ENCODE results near the gene PPP4R4. TPM values are rescaled to one million over a fixed set of nuclear protein-coding genes. Genes with fewer than 3 reads are reported as not detected.

The PPP4R4 gene
- total and polyA plus RNA-seq, 2 of the 4 experiments (the other 2 are of a cell fraction): 0.17 to 0.36 TPM

DNA sequence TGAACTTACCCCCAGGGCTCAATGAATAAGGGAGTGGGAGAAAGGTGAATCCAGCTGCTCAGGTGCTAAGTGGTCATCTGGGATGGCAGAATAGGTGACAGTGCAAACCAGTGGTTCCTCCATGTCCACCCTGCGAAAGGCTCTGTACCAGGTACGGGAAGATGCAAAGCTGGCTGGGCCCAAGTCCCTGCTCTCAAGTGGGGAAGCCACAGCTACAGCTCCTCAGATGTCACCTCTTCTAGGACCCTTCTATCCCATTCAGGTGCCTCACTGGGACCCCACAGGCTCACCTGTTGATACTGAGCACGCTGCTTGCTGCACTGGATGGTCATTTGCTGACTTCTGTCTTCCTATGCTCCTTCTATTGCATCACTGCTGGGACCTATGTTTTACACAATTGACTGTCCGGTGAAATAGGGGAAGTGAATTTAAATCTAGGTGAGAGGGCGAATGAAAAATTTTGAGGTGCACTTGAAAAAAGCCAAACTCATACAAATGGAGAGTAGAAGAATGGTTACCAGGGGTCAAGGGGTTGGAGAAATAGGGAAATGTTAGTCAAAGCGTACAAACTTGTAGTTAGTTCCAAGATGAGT lies 20.3 kb upstream of the PPP4R4 start:
- Histone ChIP-seq H3K4me1 (ENCODE audit: control insufficient read depth, insufficient read depth, low read length) (no peaks in the 10 kb centered on the region), H3K9ac (ENCODE audit: low read depth, low read length) (no peak overlapping the region), H3K4me3 (ENCODE audit: insufficient read depth, low read depth, low read length) (no peak overlapping the region), H2AFZ (replicated peaks; ENCODE audit: low read length, poor library complexity) (no peak overlapping the region), H4K20me1 (ENCODE audit: insufficient read depth, low read length) (no peaks in the 10 kb centered on the region), H3K4ac (ENCODE audit: low read depth, low read length) (no peak overlapping the region), H3K4me2 (ENCODE audit: low read depth, low read length) (no peak overlapping the region), H2BK5ac (ENCODE audit: low read depth, low read length, poor library complexity, severe bottlenecking) (no peak overlapping the region), H2BK15ac (ENCODE audit: low read depth, low read length) (no peak overlapping the region), H2AK9ac (replicated peaks; ENCODE audit: low read depth, low read length, poor library complexity) (no peak overlapping the region), H3K14ac (replicated peaks; ENCODE audit: low read depth, low read length) (no peak overlapping the region), H3K56ac (ENCODE audit: extremely low read depth, insufficient read depth, low read length) (no peak overlapping the region), H3K79me1 (ENCODE audit: low read depth in 1 of 2, low read length in 2 of 2) (no peaks in the 10 kb centered on the region), H3K27me3 (ENCODE audit: control insufficient read depth, insufficient read depth, low read length) (peaks cover 9% of the 10 kb centered on the region), H3K9me1 (ENCODE audit: insufficient read depth, low read length) (no peaks in the 10 kb centered on the region), H3K9me3 (ENCODE audit: control insufficient read depth, insufficient read depth, low read length) (no peaks in the 10 kb centered on the region), H2BK120ac (ENCODE audit: low read depth, low read length) (no peak overlapping the region), H3K23ac (ENCODE audit: low read depth, low read length) (no peak overlapping the region), H4K91ac (ENCODE audit: insufficient read depth, low read depth, low read length) (no peak overlapping the region), H3K36me3 (ENCODE audit: control insufficient read depth, insufficient read depth, low read length) (no peaks in the 10 kb centered on the region), H4K8ac (ENCODE audit: low read depth in 2 of 2, low read length in 2 of 2) (no peak overlapping the region), H4K5ac (ENCODE audit: low read depth, low read length) (no peak overlapping the region), H3K18ac (ENCODE audit: low read depth, low read length) (no peak overlapping the region), H2AK5ac (ENCODE audit: low read depth, low read length) (no peak overlapping the region), H3K27ac (ENCODE audit: insufficient read depth, low read length) (no peak overlapping the region), H2BK20ac (ENCODE audit: low read depth, low read length) (no peak overlapping the region)
- POLR2A ChIA-PET (ENCODE audit: unreplicated experiment): no interaction called here
- in situ Hi-C loops (cut with MboI; ENCODE audit: low sequenced_read_pairs): no loop called here
- CTCF ChIA-PET: no interaction called here
- ATAC-seq (ENCODE audit: low read depth): no peak
- DNase-seq: no peak
- TF ChIP-seq RFX5 (IDR thresholded peaks at IDR 0.05; ENCODE audit: low read depth, low read length) (no peak), SMC3 (IDR thresholded peaks at IDR 0.05; ENCODE audit: low read depth, low read length) (no peak), BHLHE40 (IDR thresholded peaks at IDR 0.05; ENCODE audit: low read depth, low read length) (no peak), CHD1 (IDR thresholded peaks at IDR 0.05; ENCODE audit: low read depth, low read length) (no peak), FOS (IDR thresholded peaks at IDR 0.05; ENCODE audit: low read depth, low read length) (no peak)
- TF ChIP-seq, protein P1, sequence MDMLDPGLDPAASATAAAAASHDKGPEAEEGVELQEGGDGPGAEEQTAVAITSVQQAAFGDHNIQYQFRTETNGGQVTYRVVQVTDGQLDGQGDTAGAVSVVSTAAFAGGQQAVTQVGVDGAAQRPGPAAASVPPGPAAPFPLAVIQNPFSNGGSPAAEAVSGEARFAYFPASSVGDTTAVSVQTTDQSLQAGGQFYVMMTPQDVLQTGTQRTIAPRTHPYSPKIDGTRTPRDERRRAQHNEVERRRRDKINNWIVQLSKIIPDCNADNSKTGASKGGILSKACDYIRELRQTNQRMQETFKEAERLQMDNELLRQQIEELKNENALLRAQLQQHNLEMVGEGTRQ (IDR thresholded peaks at IDR 0.05; ENCODE audit: low read depth, low read length): no peak
- TF ChIP-seq, protein P2, sequence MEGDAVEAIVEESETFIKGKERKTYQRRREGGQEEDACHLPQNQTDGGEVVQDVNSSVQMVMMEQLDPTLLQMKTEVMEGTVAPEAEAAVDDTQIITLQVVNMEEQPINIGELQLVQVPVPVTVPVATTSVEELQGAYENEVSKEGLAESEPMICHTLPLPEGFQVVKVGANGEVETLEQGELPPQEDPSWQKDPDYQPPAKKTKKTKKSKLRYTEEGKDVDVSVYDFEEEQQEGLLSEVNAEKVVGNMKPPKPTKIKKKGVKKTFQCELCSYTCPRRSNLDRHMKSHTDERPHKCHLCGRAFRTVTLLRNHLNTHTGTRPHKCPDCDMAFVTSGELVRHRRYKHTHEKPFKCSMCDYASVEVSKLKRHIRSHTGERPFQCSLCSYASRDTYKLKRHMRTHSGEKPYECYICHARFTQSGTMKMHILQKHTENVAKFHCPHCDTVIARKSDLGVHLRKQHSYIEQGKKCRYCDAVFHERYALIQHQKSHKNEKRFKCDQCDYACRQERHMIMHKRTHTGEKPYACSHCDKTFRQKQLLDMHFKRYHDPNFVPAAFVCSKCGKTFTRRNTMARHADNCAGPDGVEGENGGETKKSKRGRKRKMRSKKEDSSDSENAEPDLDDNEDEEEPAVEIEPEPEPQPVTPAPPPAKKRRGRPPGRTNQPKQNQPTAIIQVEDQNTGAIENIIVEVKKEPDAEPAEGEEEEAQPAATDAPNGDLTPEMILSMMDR (conservative IDR thresholded peaks at IDR 0.05; ENCODE audit: low read depth, low read length): no peak
- dilution Hi-C loops (cut with HindIII; ENCODE audit: low sequenced_read_pairs, unreplicated experiment): no loop called here
- intact Hi-C loops (cut with micrococcal nuclease): no loop called here
- no TSS peak for BruUV-seq (replicated peaks)
- WGBS, 2 experiments (ENCODE audit: extremely low coverage in 2 of 2, insufficient read length in 1 of 2): no CpG with 5 or more reads among the region's 6 CpGs

All from IMR-90 (cell line).